ENCODE results near the gene DIS3L2. TPM values are rescaled to one million over a fixed set of nuclear protein-coding genes. Genes with fewer than 3 reads are reported as not detected.

DIS3L2 gene
- total and polyA plus RNA-seq, 8 donors, result 13.0 to 24.0 (median 16.8) TPM

GRCh38 chr2:232352511-232353091 is 391.1 kb downstream of the DIS3L2 start:
- FAIRE-seq (no peak), ATAC-seq (no peak), DNase-seq (peak in 2 of 6 donors; percentile 53 to 67)
- Histone ChIP-seq H3K27ac (no peak overlapping the region), H3K4me3 (no peak overlapping the region), H3K9me3 (no peaks in the 10 kb centered on the region), H3K4me1 (no peaks in the 10 kb centered on the region), H3K36me3 (no peaks in the 10 kb centered on the region), H3K27me3 (peaks cover 0 to 12% (median 5%) of the 10 kb centered on the region in 4 donors)
- WGBS, 2 donors, result 35 to 49% methylated on average over 29 to 39 of the region's 39 CpGs
- intact Hi-C loops (cut with DNase I), result no loop called here
- TF ChIP-seq CTCF (IDR thresholded peaks at IDR 0.05), result no peak

GRCh38 chr2:232353096-232353495 is 391.6 kb downstream of the DIS3L2 start:
- Histone ChIP-seq H3K9me3 (no peaks in the 10 kb centered on the region), H3K36me3 (no peaks in the 10 kb centered on the region), H3K4me3 (no peak overlapping the region), H3K27me3 (peaks cover 0 to 12% (median 5%) of the 10 kb centered on the region in 4 donors), H3K27ac (no peak overlapping the region), H3K4me1 (no peaks in the 10 kb centered on the region)
- WGBS, 2 donors, result 82 to 87% methylated on average over 8 of the region's 8 CpGs
- intact Hi-C loops (cut with DNase I), result no loop called here
- TF ChIP-seq CTCF (IDR thresholded peaks at IDR 0.05), result no peak
- ATAC-seq (no peak), FAIRE-seq (no peak), DNase-seq (peak in 1 of 6 donors; percentile 20)

GRCh38 chr2:232353660-232354059 is 392.1 kb downstream of the DIS3L2 start:
- TF ChIP-seq CTCF (IDR thresholded peaks at IDR 0.05), result no peak
- no peaks in the 10 kb centered on the region for H3K9me3 ChIP-seq
- intact Hi-C loops (cut with DNase I), result no loop called here
- H3K4me3 ChIP-seq, result no peak overlapping the region
- no peaks in the 10 kb centered on the region for H3K36me3 ChIP-seq
- H3K4me1 ChIP-seq, result no peaks in the 10 kb centered on the region
- WGBS, 2 donors, result 76 to 82% methylated on average over 7 of the region's 7 CpGs
- peak in 1 of 6 donors; percentile 31 for DNase-seq
- no peak for ATAC-seq
- no peak for FAIRE-seq
- peaks cover 0 to 12% (median 5%) of the 10 kb centered on the region in 4 donors for H3K27me3 ChIP-seq
- H3K27ac ChIP-seq, result no peak overlapping the region

- 76 to 89% methylated on average over 5 of the region's 5 CpGs for WGBS, 2 donors
- H3K27me3 ChIP-seq, result peaks cover 0 to 12% (median 5%) of the 10 kb centered on the region in 4 donors
- intact Hi-C loops (cut with DNase I), result no loop called here
- DNase-seq (peak in 1 of 6 donors; percentile 24), ATAC-seq (no peak), FAIRE-seq (no peak)
- H3K9me3 ChIP-seq, result no peaks in the 10 kb centered on the region
- no peaks in the 10 kb centered on the region for H3K4me1 ChIP-seq
- H3K4me3 ChIP-seq, result no peak overlapping the region
- TF ChIP-seq CTCF (IDR thresholded peaks at IDR 0.05), result no peak
- H3K36me3 ChIP-seq, result no peaks in the 10 kb centered on the region
- H3K27ac ChIP-seq, result no peak overlapping the region
These were observed 392.6 kb downstream of the DIS3L2 start for GRCh38 chr2:232354069-232354468.

GRCh38 chr2:232361646-232362045 is 400.1 kb downstream of the DIS3L2 start:
- TF ChIP-seq CTCF (IDR thresholded peaks at IDR 0.05), result no peak
- no peak for ATAC-seq
- DNase-seq, result no peak
- Histone ChIP-seq H3K4me1 (no peaks in the 10 kb centered on the region), H3K27ac (no peak overlapping the region), H3K9me3 (no peaks in the 10 kb centered on the region), H3K36me3 (no peaks in the 10 kb centered on the region), H3K27me3 (no peaks in the 10 kb centered on the region), H3K4me3 (no peak overlapping the region)
- FAIRE-seq, result no peak
- intact Hi-C loops (cut with DNase I), result no loop called here
- 85 to 89% methylated on average over 5 of the region's 5 CpGs for WGBS, 2 donors

Data from pancreas (tissue), 10 donors.